HFF-Myc (cell line): ENCODE data around the gene TMEM60.

Experiments used
- DNase-seq: peaks from one replicate; pipeline ENCODE4 v3.0.0-alpha.2; 2011; ENCODE audit warnings: low read depth; ENCODE audit errors: extremely low read depth
- H3K4me3 ChIP-seq: replicated peaks from 2 replicates; pipeline ENCODE4 v1.5.1; 2011; ENCODE audit warnings: low read depth, mild to moderate bottlenecking, control low read depth, low read length
- TF ChIP-seq, protein P1 (sequence below): IDR thresholded peaks from 2 replicates; pipeline ENCODE4 v1.5.1; 2012; ENCODE audit warnings: mild to moderate bottlenecking, low read depth, low read length, control low read depth; ENCODE audit errors: missing control alignments

TMEM60 gene, protein sequence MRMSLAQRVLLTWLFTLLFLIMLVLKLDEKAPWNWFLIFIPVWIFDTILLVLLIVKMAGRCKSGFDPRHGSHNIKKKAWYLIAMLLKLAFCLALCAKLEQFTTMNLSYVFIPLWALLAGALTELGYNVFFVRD

DNA sequence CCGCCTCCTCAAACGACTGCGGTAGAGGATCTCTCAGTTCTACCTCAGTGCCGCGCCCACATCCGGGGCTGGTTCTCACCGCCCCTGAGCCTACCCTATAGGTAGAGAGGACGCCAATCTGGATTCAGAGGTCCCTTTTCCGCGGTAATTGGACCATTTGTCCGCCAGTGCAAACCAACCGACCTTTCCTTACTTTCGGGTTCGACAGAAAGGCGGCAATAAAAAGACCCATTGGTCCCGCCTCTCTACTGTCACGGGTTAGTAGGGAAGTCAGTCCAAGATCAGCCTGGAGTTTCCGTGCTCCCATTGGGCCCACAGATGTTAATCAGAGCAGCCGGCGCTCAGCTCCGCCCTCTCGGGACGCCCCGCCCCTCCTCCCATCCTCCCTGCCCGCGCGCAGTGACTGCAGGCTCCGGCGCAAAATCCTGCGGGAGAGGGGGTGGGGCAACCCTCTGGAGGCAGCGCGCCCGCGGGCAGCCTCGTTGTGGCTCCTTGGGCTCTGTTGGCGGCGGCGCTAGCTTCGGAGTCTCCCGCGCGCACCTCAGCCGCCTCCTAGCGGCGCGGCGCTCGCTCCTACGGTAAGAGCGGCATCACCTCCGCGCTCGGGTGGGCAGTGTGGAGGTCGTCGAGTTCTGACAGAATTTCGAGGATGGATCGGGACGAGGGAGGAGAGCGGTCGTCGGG is at the start of gene TMEM60, which contains the start of gene PHTF2:
Gene TMEM60, minus strand, starts transcription at position 41 of the 684 bp plus-strand sequence. CDS start 4,061 bp downstream, outside the sequence.
Gene PHTF2, plus strand, starts transcription at position 380 of the 684 bp plus-strand sequence.
- peak within 1 kb of the TSS; percentile 95 for H3K4me3 ChIP-seq
- DNase-seq = peak; percentile 99
- TF ChIP-seq, protein P1, sequence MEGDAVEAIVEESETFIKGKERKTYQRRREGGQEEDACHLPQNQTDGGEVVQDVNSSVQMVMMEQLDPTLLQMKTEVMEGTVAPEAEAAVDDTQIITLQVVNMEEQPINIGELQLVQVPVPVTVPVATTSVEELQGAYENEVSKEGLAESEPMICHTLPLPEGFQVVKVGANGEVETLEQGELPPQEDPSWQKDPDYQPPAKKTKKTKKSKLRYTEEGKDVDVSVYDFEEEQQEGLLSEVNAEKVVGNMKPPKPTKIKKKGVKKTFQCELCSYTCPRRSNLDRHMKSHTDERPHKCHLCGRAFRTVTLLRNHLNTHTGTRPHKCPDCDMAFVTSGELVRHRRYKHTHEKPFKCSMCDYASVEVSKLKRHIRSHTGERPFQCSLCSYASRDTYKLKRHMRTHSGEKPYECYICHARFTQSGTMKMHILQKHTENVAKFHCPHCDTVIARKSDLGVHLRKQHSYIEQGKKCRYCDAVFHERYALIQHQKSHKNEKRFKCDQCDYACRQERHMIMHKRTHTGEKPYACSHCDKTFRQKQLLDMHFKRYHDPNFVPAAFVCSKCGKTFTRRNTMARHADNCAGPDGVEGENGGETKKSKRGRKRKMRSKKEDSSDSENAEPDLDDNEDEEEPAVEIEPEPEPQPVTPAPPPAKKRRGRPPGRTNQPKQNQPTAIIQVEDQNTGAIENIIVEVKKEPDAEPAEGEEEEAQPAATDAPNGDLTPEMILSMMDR = peak; percentile 49

DNA sequence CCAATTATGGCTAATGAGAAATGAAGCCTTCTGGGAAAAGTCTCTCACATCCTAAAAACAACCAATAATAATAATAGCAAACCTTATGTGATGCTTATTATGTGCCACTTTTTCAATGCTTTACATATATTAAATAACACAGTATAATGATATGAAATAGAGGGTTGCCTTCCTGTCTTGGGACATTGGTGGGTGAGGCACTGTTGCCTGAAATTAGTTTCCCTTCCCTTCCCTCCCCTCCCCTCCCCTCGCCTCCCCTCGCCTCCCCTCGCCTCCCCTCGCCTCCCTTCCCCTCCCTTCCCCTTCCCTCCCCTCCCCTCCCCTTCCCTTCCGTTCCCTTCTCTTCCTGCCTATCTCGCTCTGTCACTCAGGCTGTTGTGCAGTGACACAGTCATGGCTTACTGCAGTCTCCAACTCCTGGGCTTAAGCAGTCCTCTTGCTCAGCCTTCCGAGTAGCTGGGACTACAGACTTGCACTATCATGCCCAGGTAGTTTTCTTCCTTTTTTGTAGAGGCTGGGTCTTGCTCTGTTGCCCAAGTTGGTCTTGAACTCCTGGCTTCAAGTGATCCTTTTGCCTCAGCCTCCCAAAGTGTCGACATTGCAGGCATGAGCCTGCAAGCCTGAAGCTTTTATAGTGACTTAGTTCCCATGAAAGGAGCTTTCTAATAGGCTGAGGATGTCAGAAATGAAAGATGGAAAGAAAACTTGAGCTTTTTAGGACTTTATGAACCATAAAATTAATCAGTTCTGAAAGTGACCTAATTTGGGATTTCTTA is 48.3 kb upstream of the TMEM60 start:
- TF ChIP-seq, protein P1 = no peak
- H3K4me3 ChIP-seq = no peak overlapping the region

DNA sequence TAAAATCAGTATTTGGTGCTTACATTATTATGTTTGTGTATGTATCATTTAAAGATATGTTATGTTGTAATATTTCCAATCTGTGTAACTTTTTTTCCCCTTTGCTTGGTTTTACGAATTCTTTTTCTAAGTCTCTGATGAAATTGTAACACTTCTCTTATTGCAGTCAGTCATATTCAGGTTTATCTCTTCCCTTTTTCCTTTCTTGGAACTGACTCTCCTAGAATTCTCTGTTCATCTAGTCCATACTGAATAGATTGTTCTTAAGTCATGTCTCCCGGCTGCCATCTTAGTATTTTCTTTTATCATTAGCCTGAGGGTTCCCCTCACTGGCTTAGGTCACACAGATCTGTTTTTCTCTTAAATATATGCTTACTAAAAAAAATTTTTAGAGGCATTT is 45.0 kb upstream of the TMEM60 start:
- DNase-seq = no peak
- TF ChIP-seq, protein P1 = no peak
- no peak overlapping the region for H3K4me3 ChIP-seq

More for the DNA sequence above, 48.3 kb upstream of the TMEM60 start:
- no peak for DNase-seq

DNA sequence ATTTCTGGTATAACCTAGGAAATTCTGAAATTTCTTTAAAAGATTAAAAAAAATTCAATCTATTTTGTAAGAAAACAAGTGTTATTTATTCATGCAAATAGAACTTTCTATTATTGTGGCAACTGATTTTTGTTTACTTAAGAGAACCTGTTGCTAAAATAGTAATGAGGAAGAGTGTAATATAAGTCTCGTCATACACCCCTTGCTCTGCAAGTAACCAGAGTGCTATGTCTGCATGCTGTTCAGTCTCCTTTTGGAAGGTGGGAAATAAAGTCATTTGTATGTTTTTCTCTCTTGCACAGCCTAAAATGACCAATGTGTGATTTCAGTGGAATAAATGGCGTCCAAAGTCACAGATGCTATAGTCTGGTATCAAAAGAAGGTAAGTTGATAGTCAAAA is 41.7 kb upstream of the TMEM60 start:
- no peak for DNase-seq
- TF ChIP-seq, protein P1 = no peak

DNA sequence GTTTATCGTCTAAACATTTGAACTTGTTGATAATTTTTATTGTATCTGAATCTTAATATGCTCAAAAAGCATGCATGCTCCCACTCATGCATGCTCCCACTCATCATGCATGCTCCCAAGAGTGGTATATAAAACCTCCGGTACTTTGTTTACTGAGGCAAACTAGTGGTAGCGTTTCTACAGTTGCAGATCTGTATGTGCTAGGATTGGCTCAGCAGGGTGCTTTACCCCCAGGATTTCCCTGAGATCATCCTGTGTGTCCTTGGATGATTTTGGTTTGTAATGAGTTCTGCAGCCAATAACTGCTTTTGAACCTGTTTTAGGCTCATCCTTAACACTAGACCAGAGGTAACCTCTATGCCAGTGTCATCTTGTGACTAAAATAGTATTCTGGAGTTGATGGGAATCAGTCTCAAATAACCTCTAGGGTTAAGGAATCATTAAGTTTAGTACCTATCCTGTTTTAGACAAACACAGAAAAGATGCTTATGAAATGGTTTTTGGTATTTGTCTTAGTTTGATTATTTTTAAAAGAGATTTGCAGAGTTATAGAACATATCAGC is 40.8 kb upstream of the TMEM60 start:
- DNase-seq = no peak

More for the DNA sequence above, 41.7 kb upstream of the TMEM60 start:
- H3K4me3 ChIP-seq = no peak overlapping the region

DNA sequence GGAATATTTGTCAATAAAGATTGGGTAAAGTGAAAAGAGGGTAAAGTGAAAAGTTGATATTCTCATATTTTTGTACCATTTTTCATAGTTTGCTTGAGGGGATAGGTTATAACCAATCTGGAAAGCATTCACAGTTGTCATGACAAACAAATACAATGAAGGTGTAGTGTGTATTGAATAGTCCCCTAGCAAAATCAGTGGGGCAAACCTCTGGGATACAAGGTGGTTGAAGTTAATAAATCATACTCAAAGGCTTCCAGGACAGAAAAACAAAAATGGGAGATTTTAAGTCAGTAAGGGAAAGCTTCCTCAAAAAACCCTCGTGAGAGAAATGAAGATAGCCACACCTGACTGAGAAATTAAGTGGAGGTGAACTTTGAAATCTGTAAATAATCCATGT is 39.7 kb upstream of the TMEM60 start:
- no peak overlapping the region for H3K4me3 ChIP-seq
- TF ChIP-seq, protein P1 = no peak
- no peak for DNase-seq

More for the DNA sequence above, 40.8 kb upstream of the TMEM60 start:
- no peak overlapping the region for H3K4me3 ChIP-seq
- TF ChIP-seq, protein P1 = no peak
